GM21723 (cell line): ENCODE measurements around the gene TXNL4B.

ENCODE experiments used
- ATAC-seq: cut with Tn5 transposase; IDR thresholded peaks from one replicate; pipeline ENCODE4 v1.9.1; 2021; ENCODE audit warnings: mild to moderate bottlenecking, moderate library complexity; ENCODE audit not compliant: unreplicated experiment

The TXNL4B gene

DNA sequence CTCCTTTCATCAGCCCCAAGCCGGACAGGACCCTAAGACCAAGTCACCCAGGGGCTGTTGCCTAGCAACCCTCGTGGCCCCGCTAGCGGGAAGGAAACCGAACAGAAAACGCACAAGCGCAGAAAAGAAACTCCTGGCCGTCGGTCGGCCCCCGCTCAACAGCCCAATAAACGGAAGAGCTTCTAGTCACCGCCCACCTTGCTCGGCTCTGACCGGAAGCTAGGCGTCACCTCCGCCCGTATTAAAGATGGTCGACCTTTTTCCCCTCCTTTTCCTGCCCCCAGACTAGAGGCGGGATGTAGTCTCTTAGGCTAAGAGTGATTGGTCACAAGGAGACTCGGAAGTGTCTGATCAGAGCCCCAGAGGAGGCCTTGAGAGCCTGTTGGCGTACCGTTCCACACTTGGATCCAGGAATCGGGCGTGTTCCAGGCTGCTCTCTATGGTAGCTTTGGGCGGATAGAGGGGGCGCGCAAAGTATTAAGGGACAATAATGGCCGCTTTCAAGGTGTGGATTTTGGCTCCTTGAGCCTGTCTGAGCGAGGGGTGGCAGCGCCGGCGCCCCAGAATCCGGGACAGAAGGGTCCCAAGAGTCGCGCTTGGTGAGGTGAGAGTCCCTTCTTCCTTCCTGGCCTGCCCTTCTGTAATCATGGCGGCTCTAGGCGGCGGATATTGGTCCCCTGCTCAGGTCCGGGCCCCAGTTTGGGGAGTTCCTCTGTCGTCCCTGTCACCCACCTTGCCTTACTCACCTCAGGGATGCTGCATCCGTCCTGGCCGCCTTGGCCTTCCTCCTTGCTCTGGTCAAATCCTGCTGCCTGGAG lies at the start of gene TXNL4B, which contains the start of gene DHX38:
TSS of gene TXNL4B (minus strand) at position 173 of the 818 bp plus-strand sequence. CDS start 2,871 bp downstream, outside the sequence.
TSS of gene DHX38 (plus strand) at position 400 of the 818 bp plus-strand sequence. CDS start 2,311 bp downstream, outside the sequence.
- ATAC-seq, result peak; percentile 98

DNA sequence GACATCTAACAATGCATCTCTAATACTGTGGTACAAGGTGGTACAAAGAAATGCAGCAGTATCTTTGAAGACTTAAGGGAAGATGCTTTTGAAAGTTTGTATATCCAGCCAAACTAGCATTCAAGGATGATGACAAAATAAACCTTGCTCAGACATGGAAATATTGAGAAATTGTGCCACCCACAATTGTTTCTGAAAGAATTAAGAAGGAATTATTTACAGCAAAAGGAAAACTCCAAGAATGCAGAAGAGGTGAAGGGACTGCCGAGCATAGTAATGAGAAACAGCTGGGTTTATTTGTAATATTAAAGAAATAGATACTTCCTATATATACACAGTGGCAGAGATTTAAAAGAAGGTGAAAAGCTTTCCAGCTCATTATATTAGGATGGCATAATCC lies 49.1 kb upstream of the TXNL4B start:
- ATAC-seq, result no peak

DNA sequence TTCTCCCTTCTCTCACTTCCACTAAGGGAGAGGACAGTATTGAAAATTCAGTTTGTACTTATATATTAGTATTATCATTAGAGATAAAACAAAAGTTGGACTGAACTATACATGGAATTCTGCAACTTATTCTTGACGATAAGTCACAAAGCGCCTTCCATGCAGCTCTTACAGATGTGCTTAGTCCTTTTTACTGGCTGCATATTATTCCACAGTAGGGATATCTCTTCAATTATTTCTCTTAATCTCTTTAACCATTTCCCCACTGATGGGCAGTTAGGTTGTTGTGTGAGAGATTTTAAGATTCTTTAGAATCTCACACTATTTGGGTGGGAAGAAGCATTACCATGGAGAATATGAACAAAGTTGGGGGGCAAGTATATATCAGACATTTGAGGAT lies 46.5 kb upstream of the TXNL4B start:
- ATAC-seq, result no peak

DNA sequence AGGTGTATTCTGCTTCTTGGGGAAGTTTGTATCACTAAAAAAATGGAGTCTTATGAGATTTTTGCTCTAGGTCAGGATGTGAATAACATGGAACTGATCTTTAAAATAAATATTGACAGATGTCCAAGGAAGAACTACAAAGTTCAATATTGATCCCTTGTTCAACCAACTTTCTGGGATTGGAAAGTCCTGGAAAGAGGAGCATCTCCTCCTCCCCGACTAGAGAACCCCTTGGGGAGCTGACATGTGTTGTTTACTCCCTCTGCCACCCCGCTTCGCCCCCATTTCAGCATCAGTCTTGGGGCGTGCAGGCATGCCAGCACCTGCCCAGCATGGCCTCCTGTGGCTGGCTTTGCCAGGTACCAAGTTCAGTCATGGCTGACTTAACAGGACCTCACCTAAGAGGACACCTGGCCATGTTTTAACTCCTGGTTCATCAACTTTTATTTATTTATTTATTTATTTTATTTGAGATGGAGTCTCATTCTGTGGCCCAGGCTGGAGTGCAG lies 44.7 kb upstream of the TXNL4B start:
- ATAC-seq, result no peak

DNA sequence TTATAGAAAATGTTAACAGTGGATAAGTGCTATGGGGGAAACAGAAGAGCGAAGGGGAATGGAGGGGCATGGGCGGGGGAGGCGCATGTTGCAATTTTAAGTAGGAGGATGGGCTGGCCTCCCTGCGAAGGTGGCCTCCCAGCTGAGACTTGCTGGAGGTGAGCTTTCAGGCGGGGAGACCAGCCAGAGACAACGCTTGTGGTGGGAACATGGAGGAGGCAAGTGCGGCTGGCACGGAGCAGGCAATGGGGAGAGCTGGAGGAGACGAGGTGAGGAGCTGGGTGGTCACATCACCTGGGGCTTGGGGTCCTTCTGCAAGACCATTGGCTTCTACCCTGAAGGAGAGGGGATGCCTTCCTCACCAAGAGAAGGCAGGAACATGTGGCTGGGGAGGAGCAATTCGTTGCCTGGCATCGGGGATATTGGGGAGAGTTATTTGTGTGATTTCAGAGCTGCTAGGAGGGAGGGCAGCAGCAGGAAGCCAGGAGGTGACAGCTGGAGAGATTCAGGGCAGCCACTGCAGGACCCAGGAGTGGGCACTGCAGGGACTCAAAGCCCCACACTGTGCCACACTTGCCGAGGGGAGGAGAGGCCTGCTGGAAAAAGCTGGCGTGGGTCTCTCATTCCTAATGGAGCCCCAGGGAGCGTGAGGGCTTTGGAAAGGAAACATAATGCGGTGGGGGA lies 44.1 kb upstream of the TXNL4B start:
- ATAC-seq, result no peak

DNA sequence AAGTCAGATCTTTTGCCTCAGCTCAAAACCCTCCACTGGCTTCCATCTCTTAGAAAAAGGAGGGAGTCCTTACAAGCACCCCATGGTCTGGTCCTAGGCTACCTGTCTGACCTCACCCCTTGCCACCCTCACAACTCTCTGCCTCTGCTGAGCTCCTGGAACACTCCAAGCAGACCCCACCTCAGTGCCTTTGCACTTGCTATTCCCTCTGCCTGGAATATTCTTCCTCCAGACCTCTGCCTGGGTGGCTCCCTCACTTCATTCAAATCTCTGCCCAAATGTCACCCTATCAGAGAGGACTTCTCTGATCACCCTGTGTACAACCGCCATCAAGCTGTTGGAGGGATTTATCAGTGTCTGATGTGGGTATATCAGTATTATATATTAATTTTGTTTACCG lies 41.1 kb upstream of the TXNL4B start:
- ATAC-seq, result no peak

DNA sequence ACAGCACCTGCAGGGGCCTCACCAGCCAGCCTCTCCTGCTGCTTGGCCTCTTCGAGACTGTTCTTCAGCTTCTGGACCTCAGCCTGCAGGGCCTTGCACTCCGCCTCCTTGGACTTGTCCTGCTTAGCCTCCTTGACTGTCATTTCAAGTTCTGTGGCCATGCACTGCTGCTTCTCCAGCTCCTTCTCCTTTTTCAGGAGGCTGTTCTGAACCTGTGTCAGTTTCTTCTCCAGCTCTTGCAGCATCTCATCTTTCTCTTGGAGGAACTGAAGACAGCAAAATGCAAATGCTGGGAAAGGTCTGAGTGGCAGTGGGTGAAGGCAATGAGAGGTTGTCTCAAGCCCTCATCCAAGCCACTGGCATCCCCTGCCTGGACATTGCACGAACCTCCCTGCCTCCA lies 39.3 kb upstream of the TXNL4B start:
- no peak for ATAC-seq

DNA sequence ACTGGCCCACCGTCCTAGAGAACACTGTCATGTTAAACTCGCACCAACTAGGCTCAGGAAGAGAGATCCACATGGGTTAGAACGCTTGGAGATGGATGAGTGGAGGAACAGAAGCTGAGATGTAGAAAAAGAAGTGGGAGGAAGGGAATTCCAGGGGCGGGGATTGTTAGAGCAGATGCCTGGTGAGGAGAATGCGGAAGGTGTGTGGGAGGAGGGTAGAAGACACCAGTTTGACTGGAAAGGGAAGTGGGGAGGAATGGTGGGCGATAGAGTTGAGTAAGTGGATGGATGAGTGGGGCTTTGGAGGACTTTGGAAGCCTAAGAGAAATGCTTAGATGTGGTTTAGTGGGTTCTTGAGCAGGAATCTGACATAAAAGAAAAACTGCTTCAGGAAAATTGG lies 37.6 kb upstream of the TXNL4B start:
- no peak for ATAC-seq

DNA sequence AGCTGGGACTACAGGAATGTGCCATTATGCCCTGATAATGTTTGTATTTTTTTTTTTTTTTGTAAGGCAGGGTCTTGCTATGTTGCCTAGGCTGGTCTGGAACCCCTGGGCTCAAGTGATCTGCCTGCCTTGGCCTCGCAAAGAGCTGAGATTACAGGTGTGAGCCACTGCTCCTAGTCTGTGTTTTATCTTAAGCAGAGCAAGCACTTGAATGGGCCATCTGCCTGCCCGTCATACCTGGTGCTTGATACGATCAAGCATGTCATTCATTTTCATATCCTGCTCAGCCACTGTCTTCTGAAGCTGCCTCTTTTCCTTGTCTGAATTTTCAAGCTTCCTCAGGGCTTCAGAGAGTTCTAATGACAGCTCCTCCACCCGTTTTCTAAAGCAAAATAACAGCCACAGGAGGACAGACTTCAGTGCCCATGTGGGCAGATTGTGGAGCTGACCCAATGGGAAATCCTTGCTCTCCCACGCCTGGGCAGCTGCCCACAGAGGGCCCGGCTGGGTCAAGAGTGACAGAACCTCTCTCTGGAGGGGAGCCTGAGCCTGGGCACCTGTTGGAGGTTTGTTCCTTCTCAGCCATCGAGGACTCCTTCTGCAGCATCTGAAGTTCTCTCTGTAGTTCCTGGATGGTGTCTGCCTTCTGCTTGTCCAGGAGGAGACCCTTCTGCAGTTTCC lies 36.7 kb upstream of the TXNL4B start:
- no peak for ATAC-seq

DNA sequence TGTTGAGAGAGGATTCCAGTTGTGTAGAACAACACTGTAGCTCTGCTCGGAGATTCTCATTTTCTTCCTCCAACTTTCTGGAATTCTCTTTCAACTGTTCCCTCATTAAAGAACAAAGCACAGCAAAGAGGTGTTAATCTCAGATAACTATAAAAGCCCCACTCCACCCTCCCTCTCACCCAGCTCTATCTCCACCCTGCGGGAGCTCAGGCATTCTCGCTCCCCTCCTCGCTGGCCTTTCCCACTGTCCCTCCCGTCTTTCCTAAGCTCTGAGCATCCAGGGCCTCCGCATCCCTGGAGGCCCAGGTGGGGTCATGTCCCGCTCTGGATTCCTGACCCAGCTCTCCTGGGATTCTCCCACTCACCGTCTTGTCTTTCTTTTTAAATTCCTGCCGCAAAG lies 35.3 kb upstream of the TXNL4B start:
- ATAC-seq, result no peak

DNA sequence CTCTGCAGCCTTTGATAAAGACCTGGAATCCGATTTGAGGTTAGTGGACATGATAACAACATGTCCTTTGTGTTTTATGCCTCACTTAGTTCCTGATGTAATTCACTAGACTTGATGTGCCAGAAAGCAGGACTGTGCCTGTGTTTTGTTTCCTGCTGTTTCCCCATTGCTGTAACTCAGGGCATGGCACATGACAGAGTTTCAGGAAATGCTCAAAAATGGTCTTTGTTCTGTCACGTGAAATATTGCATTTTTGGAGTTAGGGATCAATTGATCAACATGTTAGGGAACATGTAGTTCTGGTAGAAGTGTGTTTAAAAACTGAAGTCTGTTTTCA lies 33.0 kb upstream of the TXNL4B start:
- ATAC-seq, result no peak

DNA sequence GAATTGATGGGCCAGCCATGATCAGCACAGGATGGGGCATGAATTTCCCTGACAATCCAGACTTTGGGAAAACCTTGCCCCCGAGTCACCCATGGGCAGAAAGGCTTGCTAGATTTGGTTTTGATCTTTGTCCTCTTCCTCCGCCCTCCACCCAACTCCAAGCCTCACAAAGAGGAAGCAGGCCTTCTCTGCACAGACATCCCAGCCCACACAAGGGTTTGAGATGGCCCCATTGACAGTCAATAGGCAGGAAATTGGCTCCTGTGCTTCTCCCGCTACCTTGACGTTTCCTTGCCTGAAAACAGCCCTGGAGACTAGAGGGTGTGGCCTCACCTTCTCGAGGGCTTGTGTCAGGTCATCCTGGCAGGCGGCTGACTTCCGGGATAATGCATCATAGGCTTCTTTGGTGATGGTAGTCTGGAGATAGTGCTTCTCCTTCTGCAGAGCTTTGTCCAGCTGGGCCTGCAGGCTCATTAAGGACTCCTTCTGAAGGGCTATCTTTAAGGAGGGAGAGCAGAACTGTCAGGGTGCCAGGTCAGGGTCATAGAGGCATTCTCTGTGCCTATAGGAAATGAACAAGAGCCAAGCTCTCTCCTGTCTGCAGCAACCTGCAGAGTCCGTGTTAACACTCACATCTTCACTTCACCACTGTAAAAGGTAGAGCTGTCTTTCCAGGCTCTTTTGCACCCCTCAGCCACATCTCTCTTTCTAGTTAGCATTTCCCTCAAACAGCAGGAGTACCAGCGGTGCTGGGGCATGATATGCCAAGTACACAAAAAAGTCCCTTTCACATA lies 32.4 kb upstream of the TXNL4B start:
- no peak for ATAC-seq

DNA sequence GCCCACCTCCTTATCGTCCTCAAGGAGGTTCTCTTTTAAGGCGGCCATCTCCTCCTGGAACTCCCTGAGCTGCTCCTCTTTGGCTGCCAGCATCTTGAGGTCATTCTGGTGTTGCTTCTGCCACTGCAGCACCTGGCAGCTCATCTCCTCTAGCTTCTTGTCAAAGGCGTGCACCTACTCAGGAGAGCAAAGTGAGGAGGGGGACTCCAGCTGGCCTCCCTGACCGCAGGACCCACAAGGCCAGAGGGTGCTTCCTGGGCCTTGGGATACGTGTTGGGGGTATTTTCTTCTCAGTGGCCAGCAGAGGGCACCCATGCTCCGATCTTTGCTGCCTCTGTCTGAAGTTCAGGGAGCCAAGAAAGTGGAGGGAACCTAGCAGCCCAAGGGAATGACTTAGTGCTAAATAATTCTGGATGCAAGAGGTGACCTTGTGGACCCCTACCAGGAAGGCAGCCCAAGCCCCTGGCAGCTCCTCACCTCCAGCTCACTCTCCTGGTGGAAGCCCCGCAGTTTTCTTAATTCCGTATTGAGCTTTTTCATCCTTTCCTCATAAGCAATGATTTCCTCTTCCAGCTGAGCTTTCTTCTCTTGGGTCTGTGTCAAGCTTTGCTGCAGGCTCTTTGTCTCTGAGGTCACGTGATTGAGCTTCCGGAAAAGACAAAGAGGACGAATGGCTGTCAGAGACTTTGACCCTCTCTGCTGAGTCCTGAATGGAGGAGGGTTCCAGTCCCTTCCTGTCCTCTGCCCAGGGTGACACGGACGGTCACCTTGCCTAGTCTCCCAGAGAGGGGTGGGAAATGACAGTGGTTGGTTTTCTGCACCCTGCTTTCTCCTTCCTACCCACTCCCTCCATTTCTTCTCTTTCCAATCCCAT lies 31.6 kb upstream of the TXNL4B start:
- ATAC-seq, result no peak

DNA sequence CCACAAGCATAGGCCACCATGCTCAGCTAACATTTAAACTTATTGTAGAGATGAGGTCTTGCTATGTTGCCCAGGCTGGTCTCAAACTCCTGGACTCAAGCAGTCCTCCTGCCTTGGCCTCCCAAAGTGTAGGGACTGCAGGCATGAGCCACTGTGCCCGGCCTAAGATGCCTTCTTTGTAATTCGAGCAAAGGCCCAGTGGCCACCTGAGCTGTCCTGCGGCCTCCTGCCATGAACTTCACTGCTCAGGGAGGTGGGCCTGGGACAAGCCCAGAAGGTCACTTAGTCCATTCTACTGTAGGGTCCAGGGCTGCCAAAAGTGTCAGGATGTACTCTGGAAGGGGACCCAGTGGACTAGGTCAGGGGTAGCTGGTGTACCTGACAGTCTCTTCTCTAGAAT lies 30.7 kb upstream of the TXNL4B start:
- ATAC-seq, result no peak

DNA sequence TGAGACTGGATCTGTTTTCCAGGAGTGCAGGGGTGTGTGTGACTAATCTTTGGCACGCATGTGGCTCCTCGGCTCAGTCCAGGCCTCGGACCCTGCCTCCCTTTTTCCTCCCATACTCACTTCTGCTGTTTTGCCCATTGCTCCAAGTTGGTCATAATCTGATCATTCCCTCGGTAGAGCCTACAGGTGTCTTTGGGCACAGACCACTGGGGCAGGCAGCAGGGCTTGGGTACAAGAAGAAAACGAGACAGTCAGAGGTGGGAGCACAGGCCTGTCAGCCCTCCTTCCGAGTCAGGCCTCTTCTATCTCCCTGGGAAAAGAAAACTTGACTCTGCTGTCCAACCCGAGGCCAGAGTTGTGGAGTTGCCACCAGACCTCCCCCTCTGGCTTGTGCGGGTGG lies 30.0 kb upstream of the TXNL4B start:
- no peak for ATAC-seq

DNA sequence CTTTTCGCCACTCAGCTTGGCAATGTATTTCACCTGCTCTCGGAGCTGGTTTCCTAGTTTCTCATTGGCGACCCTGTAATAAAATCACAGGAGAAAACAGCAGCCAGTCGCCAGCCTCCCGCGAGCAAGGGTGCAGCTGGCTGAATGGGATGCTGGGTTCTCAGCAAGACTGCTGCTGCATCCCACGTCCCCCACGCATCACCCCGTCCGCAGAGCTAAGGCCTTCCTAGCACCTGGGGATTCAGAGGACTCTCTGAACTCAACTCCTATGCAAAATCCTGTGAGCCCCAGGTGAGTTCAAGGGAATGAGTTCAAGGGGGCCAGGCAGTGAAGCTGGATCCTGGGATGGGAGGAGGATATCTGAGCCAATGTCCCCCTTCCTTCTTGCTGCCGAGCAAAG lies 29.5 kb upstream of the TXNL4B start:
- ATAC-seq, result no peak

DNA sequence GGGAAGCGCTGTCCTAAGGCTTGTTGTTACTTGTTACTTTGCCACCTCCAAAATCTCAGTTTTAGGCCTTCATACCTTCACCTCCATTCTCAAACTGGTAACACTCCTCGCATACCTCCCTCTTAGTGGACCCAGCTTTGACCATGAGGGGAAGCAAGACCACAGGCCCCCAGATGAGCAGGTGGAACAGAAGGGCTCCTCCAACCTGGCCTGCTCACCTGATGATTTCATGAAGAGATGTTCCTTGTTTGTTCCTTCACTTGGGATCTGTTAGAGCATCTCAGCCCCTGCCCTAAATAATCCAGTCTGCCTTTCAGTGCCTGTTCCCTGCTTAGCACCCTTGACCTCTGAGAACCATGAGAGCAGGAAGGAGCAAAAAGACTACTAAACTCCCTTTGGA lies 28.9 kb upstream of the TXNL4B start:
- no peak for ATAC-seq

DNA sequence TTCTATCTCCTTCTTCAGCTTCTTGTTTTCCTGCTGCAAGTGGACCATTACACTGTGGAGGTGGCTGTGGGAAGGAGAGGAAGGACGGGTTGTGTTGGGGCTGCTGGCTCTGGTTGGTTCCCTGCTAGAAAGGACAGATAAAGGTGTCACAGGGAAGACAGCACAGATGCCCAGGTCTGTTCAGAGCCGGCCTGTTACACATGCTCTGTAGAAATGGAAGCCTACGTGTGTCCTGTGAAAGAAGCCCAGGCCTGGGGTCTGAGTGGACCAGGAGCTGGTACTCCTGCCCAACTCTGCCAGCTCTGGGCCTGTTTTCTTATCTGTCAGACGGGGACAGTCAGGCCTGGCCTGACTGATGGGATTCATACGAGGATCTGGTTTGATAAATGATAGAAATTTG lies 26.6 kb upstream of the TXNL4B start:
- ATAC-seq, result no peak

DNA sequence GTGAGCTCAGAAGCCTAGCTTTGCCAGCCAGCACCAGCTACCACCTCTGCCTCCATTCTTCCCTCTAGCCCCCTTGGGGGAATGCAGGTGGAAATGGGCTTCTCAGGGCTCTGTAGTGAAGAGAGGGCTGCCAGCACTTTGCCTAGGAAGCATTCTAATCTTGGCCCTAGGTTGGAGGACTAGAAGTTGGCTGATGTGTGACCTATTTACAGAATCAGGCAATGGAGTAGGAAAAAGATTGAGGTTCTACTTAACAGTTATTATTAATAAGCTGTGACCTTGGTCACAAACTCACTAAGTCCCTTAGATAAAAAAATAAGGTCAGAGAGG lies 20.2 kb upstream of the TXNL4B start:
- no peak for ATAC-seq
